A549 (cell line): ENCODE measurements around the gene DDTL. TPM values are rescaled to one million over a fixed set of nuclear protein-coding genes. Genes with fewer than 3 reads are reported as not detected.
"Not testable (repeated sequence)": the region's sequence is repeated elsewhere in the genome, so short reads cannot be mapped to it uniquely, and the experiment has no call there.

Experiments
- ATAC-seq, 2 experiments: fragments of 200-7000 bp in 1 of 2; fragments of >200 bp in 1 of 2; cut with Nextera tagmentation in 1 of 2; cut with Tn5 transposase in 1 of 2; 3 replicates each; pipeline versions ENCODE4 v1.8.0 to v1.9.1; 2018 to 2020; ENCODE audit warnings: mild to moderate bottlenecking in 1 of 2, moderate library complexity in 1 of 2
- CTCF ChIA-PET: fragments of 300-600 bp; sonication (Branson Sonifier 250); formaldehyde crosslinking; extraction: SDS; loops from one replicate; lab custom pipeline; 2021; ENCODE audit warnings: antibody characterized with exemption, inconsistent platforms; lab: Yijun Ruan, JAX
- POLR2A ChIA-PET: fragments of 350-600 bp; formaldehyde crosslinking; extraction: SDS; loops from one replicate; lab custom pipeline; 2021; ENCODE audit warnings: antibody characterized with exemption, inconsistent platforms; lab: Yijun Ruan, JAX
- DNase-seq, 2 experiments: peaks; one replicate each; pipeline versions ENCODE4 v3.0.0 to v3.0.0-alpha.2; 2011 to 2016; ENCODE audit warnings: low read depth in 1 of 2, low spot score in 1 of 2
- FAIRE-seq: peaks from 2 replicates; lab custom pipeline; 2011; peaks lifted over from hg19 to GRCh38; lab: Jason Lieb, UNC
- H3K27ac ChIP-seq, 2 experiments: fragments of >200 bp; sonication (Bioruptor Twin); formaldehyde crosslinking; 3 replicates each; pipeline ENCODE4 v1.5.1; 2016 to 2017
- H3K4me1 ChIP-seq: fragments of >200 bp; sonication (Bioruptor Twin); formaldehyde crosslinking; 3 replicates; pipeline ENCODE4 v1.6.1; 2016
- H3K4me2 ChIP-seq: fragments of >200 bp; sonication (Bioruptor Twin); formaldehyde crosslinking; 3 replicates; pipeline ENCODE4 v1.6.1; 2016
- H3K4me3 ChIP-seq: fragments of >200 bp; sonication (Bioruptor Twin); formaldehyde crosslinking; 3 replicates; pipeline ENCODE4 v1.5.1; 2016
- H3K9me3 ChIP-seq: fragments of >200 bp; sonication (Bioruptor Twin); formaldehyde crosslinking; 3 replicates; pipeline ENCODE4 v1.6.1; 2016
- CBX2 ChIP-seq: fragments of 200-600 bp; sonication (generic); IDR thresholded peaks from 2 replicates; pipeline ENCODE4 v1.6.1; 2016; ENCODE audit warnings: low read depth, mild to moderate bottlenecking, borderline replicate concordance
- CHD2 ChIP-seq: fragments of 150-350 bp; IDR thresholded peaks from 2 replicates; pipeline ENCODE4 v1.6.1; 2014; ENCODE audit warnings: low read length; ENCODE audit not compliant: partially characterized antibody
- EHF ChIP-seq: fragments of 250-450 bp; sonication (Bioruptor Pico); IDR thresholded peaks from 2 replicates; pipeline ENCODE4 v1.5.0; 2020; ENCODE audit warnings: mild to moderate bottlenecking
- HEYL ChIP-seq: fragments of 250-450 bp; sonication (Bioruptor Pico); IDR thresholded peaks from 2 replicates; pipeline ENCODE4 v1.8.0; 2021; ENCODE audit warnings: mild to moderate bottlenecking, moderate library complexity
- HOXB5 ChIP-seq: fragments of 250-450 bp; sonication (Bioruptor Pico); IDR thresholded peaks from 2 replicates; pipeline ENCODE4 v1.5.0; 2020; ENCODE audit warnings: mild to moderate bottlenecking, moderate library complexity
- KDM5A ChIP-seq: fragments of 200-600 bp; sonication (generic); IDR thresholded peaks from 2 replicates; pipeline ENCODE4 v1.6.1; 2016; ENCODE audit warnings: antibody characterized with exemption, mild to moderate bottlenecking
- MAFK ChIP-seq: fragments of 450-650 bp; IDR thresholded peaks from 2 replicates; pipeline ENCODE4 v1.6.1; 2014; ENCODE audit not compliant: partially characterized antibody
- NR3C1 ChIP-seq: fragments of >200 bp; sonication (Bioruptor Twin); formaldehyde crosslinking; IDR thresholded peaks from 3 replicates; pipeline ENCODE4 v1.6.1; 2017
- RNF2 ChIP-seq: fragments of 200-600 bp; sonication (generic); IDR thresholded peaks from 2 replicates; pipeline ENCODE4 v1.6.1; 2016; ENCODE audit warnings: low read depth, mild to moderate bottlenecking, antibody characterized with exemption, moderate library complexity, borderline replicate concordance
- ZNF302 ChIP-seq: fragments of 250-450 bp; sonication (Bioruptor Pico); IDR thresholded peaks from 2 replicates; pipeline ENCODE4 v1.9.0; 2021; ENCODE audit warnings: inconsistent platforms, mild to moderate bottlenecking, moderate library complexity
- WGBS: methylation state at CpG from one replicate; pipeline ENCODE4 v1.1.6; 2017; ENCODE audit errors: missing lambda C conversion rate; 5-methylcytosine and 5-hydroxymethylcytosine counted together
- polyA plus RNA-seq, 4 experiments: library from polyadenylated mRNA; depleted of rRNA in 3 of 4; stranded (reverse); fragments of >200 nt; fragmentation: RNase III in 1 of 4; extraction: RNeasy Plus Mini Kit Qiagen cat#74134 plus additional on column Dnase treatment in 1 of 4; gene quantifications; 2 replicates in 3 of 4; 3 replicates in 1 of 4; pipeline ENCODE4 v1.2.3, GENCODE V29; 2011 to 2017

Gene DDTL
- polyA plus RNA-seq, 2 of the 4 experiments (the other 2 are of a cell fraction), result 2.1 to 2.5 TPM

DNA sequence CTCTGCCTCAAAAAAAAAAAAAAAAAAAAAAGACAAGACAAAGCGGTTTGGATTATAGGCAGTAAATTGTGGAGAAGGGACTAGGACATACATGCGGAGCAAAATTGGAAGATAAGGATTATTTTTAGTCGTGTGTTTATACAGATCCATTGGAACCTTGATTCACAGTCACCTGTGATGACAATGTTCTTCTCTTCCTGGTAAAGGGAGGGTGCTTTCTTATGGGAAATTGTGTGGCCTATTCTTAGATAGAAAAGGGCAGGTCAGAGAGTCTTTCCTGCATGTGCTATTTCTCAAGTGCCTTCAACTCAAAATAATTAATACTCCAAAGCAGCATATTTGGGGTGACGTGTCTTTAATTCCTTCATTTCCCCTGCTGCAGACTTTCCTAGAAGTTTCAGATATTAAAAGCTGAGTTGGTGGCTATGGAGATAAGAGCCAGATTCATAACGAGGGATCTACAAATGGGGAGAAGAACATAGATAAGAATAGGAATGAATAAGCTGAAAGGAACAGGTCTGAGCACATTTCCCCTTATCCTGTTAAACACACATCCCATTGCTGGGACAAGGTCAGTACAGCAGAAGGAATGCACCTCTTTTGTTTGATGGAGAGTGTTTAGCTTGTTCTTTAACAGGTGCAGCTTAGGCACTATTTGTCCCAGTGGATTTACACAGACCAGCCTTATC lies 28.2 kb upstream of the DDTL start:
- POLR2A ChIA-PET, result interaction anchor here (0.7 kb wide), 1 partner anchor 44 kb away, joined by 3 read pairs; the partner anchor contains the start of gene MIF
- CTCF ChIA-PET, result interaction anchor here (0.9 to 1.0 kb wide), 2 partner anchors 9 to 42 kb away, joined by 3 read pairs; no protein-coding TSS in a partner anchor
- Histone ChIP-seq H3K4me2 (no peak overlapping the region), H3K4me3 (no peak overlapping the region), H3K27ac (no peak overlapping the region), H3K9me3 (no peaks in the 10 kb centered on the region), H3K4me1 (no peaks in the 10 kb centered on the region)
- DNase-seq (no peak), ATAC-seq (no peak)
- WGBS, result 75% methylated on average over 5 of the region's 5 CpGs
- no peak for TF ChIP-seq EHF
- TF ChIP-seq KDM5A, result no peak
- TF ChIP-seq HOXB5 (CRISPR knock-in tag), result no peak
- no peak for TF ChIP-seq ZNF302 (CRISPR knock-in tag)
- TF ChIP-seq, all 56 proteins: peak for 0
- FAIRE-seq, result no peak

DNA sequence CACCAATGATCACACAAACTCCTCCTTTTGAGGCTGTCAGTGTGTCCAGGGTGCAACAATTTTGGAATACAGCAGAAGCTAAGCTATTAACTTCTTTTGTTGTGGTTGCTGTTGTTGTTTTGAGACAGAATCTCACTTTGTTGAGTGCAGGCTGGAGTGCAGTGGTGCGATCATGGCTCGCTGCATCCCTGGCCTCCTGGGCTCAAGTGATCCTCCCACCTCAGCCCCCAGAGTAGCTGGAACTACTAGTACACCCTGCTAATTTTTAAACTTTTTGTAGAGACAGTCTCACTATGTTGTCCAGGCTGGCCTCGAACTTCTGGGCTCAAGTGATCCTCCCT lies 27.7 kb upstream of the DDTL start:
- ATAC-seq (no peak), DNase-seq (no peak), FAIRE-seq (no peak)
- no peaks in the 10 kb centered on the region for H3K9me3 ChIP-seq
- ChIA-PET CTCF (interaction anchor here (0.9 to 1.0 kb wide), 2 partner anchors 9 to 42 kb away, joined by 3 read pairs; no protein-coding TSS in a partner anchor), POLR2A (interaction anchor here (0.7 kb wide), 1 partner anchor 44 kb away, joined by 3 read pairs; the partner anchor contains the start of gene MIF)
- no peak overlapping the region for H3K27ac ChIP-seq
- no peaks in the 10 kb centered on the region for H3K4me1 ChIP-seq
- TF ChIP-seq MAFK, result no peak
- TF ChIP-seq HOXB5 (CRISPR knock-in tag), result no peak
- TF ChIP-seq HEYL (CRISPR knock-in tag), result no peak
- TF ChIP-seq CBX2, result no peak
- no peak for TF ChIP-seq NR3C1
- no peak for TF ChIP-seq RNF2
- no peak for TF ChIP-seq CHD2
- WGBS, result 82% methylated on average over 3 of the region's 3 CpGs
- no peak overlapping the region for H3K4me3 ChIP-seq
- no peak overlapping the region for H3K4me2 ChIP-seq

DNA sequence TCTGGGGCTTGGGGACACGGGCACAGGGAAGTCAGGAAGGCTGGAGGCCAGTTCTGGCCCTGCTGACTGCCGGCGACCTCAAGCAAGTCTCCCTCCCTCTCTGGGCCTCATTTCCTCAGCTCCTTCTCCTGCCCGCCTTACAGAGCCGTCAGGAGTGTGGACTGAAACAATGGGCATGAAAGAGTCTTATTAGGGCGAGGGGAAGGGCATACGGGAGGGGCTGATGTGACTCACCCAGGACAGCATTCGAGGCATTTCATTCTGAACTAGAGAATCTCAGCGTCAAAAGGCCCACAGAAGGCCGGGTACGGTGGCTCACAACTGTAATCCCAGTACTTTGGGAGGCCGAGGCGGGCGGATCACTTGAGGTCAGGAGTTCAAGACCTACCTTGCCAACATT lies 26.5 kb upstream of the DDTL start:
- H3K4me1 ChIP-seq, H3K4me3 ChIP-seq, H3K4me2 ChIP-seq, H3K27ac ChIP-seq, POLR2A ChIA-PET, CTCF ChIA-PET, DNase-seq, FAIRE-seq, H3K9me3 ChIP-seq: not testable (repeated sequence)
- 37% methylated on average over 6 of the region's 14 CpGs for whole genome bisulfite sequencing
- peak; percentile 66 to 67 for ATAC-seq

DNA sequence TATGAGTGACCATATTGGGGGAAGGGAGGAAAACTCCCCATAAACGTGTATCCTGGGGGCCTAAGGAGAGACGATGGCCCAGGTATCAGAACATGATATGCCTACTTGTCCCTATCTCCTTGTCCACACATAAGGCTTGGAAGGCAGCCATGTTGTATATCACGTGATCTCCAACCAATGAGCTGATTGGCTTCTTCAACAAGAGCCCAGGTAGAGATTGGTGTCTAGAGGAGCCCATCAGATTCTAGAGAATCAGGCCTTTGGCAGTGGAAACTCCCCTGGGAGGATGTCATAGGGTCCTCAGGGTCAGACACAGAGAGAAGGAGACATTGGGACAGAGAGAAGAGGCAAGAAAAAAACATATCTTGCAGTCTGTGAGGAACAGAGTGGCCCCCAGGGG lies 19.3 kb upstream of the DDTL start:
- 32% methylated on average over 3 of the region's 3 CpGs for WGBS
- peak in 1 of 2 experiments; percentile 19 for DNase-seq
- POLR2A ChIA-PET, result not testable (repeated sequence)

DNA sequence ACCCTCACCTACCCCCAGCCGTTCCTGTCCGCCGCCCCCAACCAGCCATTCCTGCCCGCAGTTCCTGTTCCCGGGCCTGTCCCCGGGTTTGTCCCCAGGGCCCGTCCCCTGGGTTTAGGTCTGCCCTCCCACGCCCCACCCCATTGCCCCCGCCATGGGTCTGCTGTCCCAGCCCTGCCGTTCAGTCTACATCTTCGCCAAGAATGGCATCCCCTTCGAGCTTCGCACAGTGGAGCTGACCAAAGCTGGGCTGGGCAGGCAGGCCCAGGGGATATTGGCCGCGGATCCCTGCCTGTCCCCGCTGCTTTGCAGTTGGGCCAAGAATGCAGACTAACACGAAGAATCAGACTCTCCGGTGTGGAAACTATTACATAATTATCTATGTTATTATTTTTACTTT lies 16.9 kb upstream of the DDTL start:
- CTCF ChIA-PET, H3K4me1 ChIP-seq, DNase-seq, H3K27ac ChIP-seq, H3K4me2 ChIP-seq, FAIRE-seq, H3K9me3 ChIP-seq, POLR2A ChIA-PET, H3K4me3 ChIP-seq, ATAC-seq: not testable (repeated sequence)
- WGBS, result 89% methylated on average over 8 of the region's 18 CpGs

More for the DNA sequence above, 19.3 kb upstream of the DDTL start:
- ATAC-seq, CTCF ChIA-PET, H3K27ac ChIP-seq, H3K4me2 ChIP-seq, H3K4me3 ChIP-seq, H3K9me3 ChIP-seq, FAIRE-seq, H3K4me1 ChIP-seq: not testable (repeated sequence)

DNA sequence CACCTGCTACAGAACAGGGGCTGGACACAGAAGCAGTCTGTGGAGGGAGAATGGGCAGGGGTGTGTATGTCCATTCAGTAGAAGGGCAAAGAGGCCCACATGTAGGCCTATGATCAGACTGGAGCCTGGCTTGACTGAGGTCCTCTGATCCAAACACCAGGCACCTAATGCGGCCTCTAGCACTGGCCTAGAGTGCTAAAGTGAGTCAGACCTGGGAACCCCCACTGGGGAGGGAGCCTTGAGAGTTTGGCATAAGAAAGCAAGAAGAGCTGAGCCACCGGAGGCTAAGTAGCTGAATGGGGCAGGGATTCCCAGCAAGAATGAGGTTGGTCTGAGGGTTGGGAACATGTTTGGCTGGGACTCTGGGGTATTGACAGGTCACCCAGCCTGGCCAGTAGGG lies 15.3 kb upstream of the DDTL start:
- WGBS, result 97% methylated on average over 2 of the region's 2 CpGs
- H3K4me1 ChIP-seq, CTCF ChIA-PET, H3K4me2 ChIP-seq, DNase-seq, H3K27ac ChIP-seq, H3K4me3 ChIP-seq, ATAC-seq, POLR2A ChIA-PET, FAIRE-seq, H3K9me3 ChIP-seq: not testable (repeated sequence)

DNA sequence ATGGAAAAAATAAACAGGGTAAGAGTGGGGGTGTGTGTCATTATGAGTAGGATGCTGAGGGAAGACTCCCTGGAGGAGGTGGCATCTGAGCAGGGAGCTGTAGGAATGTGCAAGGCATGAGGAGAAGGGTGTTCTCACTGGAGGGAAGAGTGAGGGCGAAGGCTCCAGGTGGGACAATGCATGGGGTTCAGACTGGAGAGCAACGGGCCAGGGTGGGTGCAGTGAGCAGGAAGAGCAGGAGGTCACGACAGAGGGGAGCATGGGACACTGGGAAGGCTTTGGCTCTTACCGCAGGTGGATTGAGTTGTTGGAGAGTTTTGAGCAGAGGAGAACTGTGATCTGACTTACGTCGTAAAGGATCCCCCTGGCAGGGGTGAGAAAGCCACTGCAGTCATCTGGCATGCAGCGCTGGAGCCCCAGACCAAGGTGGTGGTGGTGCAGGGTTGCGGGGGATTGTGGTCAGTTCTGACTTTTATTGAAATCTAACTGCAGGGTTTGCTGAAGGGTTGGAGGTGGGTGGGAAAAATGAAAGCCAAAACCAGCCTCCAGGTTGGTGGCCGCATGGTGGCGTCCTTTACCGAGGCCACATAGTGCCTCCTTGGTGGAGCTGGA lies 13.8 kb upstream of the DDTL start:
- H3K4me3 ChIP-seq, FAIRE-seq, H3K4me1 ChIP-seq, H3K27ac ChIP-seq, H3K4me2 ChIP-seq, ATAC-seq, H3K9me3 ChIP-seq, DNase-seq: not testable (repeated sequence)
- CTCF ChIA-PET, result interaction anchor here (1.5 kb wide), 1 partner anchor 59 kb away, joined by 3 read pairs; the partner anchor contains the start of gene MIF
- POLR2A ChIA-PET, result interaction anchor here (0.5 kb wide), 1 partner anchor 95 kb away, joined by 5 read pairs; no protein-coding TSS in a partner anchor
- WGBS, result 57% methylated on average over 9 of the region's 11 CpGs

DNA sequence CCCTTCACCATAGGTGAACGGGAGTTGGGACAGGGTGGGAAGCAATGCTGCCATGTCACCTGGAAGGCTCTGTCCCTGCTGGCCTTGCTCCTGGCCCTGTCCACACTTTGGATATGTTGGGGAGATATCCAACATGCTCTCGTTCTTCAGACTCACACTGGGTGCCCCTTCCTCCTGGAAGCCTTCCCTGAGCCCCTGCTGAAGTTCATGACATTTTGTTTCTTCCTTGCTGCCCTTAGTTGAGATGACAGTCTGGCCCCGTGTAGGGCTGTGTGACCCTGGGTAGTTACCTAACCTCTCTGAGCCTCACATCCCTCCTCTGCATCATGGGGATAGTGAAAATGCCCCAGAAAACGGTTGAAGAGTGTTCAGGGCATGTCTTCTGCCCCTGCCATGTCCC lies 13.2 kb upstream of the DDTL start:
- H3K27ac ChIP-seq, FAIRE-seq, H3K4me1 ChIP-seq, ATAC-seq, POLR2A ChIA-PET, H3K4me3 ChIP-seq, H3K4me2 ChIP-seq, H3K9me3 ChIP-seq, DNase-seq: not testable (repeated sequence)
- 57% methylated on average over 3 of the region's 4 CpGs for WGBS
- CTCF ChIA-PET, result interaction anchor here (1.5 kb wide), 1 partner anchor 59 kb away, joined by 3 read pairs; the partner anchor contains the start of gene MIF
